Muscle of back (tissue), 11 donors: ENCODE data around the gene CIBAR2. TPM values are rescaled to one million over a fixed set of nuclear protein-coding genes. Genes with fewer than 3 reads are reported as not detected.

Experiments
- DNase-seq, 3 donors: peaks; one replicate each; pipeline versions ENCODE4 v3.0.0 to v3.0.0-alpha.2; 2013
- polyA plus RNA-seq, 10 donors: library from polyadenylated mRNA; unstranded; fragments of 120-200 nt; gene quantifications; one replicate each; pipeline ENCODE4 v1.2.1, GENCODE V29; 2013; ENCODE audit not compliant: insufficient read length in 10 of 10

Gene CIBAR2
- polyA plus RNA-seq, 10 donors = not detected

DNA sequence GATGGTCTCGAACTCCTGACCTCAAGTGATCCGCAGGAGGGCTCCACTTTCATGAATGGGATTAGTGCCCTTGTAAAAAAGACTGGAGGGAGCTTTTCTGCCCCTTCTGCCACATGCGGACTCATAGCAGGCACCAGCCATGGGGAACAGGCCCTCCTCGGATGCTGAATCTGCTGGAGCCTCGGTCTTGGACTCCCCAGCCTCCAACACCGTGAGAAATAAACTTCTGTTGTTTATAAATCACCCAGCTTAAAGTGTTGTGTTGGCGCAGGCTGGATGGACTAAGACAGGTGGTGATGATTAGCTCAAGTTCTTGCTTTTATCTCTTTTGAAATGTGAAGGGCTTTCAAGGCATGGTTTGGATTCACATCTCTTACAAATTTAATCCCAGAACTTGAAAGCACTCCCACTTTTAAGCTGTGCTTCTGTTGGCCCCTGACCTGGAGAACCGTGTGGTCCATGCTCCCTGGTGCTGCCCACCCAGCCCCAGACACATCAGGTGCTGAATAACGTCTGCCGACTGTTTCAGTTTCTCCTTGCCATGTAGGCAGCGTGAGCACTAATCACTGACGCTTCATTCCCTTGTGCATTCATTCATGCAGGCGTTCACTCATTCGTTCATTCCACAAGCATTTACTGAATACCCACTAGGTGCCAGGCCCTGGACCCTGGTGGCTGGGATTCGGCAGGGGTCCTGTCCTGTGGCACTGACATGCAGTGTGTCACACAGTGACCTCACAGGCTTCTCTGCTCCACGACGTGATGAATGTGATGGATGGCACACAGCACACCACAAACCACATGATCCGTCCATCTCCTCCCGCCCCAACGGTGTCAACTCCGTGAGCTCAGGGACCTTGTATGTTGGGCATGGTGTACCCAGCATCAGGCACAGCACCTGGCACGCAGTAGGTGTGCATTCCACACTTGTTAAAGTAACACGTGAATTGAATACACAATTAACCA lies 8.9 kb downstream of the CIBAR2 start:
- no peak for DNase-seq

GRCh38 chr16:85101956-85102630 lies 10.2 kb downstream of the CIBAR2 start:
- no peak for DNase-seq

GRCh38 chr16:85100265-85100664 lies 12.0 kb downstream of the CIBAR2 start:
- DNase-seq = no peak

DNA sequence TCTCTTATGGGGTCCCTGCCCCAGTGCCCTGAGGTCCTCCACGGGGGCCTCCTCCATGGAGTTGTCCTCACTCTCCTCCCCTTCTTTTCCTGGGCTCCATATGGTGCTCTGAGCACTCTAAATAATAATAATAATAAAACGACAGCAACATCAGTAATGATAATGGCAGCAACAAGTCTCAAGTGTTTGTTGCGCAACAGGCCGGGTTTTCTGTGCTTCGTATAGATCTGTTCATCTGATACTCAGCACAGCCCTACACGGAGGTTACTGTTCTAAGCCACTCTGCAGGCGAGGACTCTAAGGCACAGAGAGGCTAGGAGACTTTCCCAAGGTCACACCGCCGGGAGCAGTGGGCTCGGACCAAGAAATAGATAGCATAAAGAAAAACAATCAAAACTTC lies 13.7 kb downstream of the CIBAR2 start:
- DNase-seq = no peak

DNA sequence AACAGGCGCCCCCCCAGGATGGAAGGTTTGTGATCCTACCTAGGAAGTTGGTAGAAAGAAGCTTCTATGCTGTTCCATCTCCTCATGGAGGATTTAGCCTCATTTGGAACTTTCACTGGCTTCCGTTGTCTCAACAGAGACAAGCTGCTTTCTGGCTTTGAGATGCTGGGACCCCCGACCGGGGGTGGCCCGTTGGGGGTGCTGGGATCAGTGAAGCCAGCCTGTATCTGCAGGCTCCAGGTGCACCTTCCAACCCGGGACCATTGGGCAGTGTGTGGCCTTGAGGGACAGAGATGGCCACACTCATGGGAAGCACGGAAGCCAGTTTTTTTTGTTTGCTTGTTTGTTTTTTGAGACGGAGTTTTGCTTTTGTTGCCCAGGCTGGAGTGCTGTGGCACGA lies 15.4 kb downstream of the CIBAR2 start:
- no peak for DNase-seq

- DNase-seq = no peak
Observed at GRCh38 chr16:85094812-85095211, 17.5 kb downstream of the CIBAR2 start.

DNA sequence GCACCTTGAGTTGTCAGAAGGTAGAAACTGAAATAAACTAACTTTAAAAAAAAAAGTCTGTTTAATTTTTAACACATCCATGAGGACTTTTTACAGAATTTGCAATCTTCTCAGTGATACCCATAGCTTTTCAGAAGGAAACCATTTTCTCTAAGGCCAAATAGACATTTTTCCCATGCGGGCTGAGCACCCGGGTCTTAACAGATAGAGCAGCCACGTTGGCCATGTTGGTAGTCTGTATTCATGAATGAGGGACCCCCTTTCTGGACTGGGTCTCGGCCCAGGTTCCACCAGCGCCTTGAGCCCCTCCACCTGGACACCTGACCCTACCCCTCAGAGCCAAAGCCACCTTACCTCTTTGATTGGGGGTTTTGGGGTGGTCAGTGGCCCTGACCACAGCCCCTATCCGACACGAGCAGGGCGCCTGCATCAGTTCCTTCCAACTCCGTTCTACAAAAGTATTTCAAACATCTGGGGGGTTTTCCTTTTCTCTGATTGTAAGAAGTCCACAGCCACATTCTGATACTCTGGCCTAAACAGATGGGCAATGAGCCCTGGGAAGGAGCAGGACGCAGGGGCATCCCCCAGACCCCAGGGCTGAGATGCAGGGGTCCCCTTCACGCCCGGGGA lies 18.0 kb downstream of the CIBAR2 start:
- DNase-seq = no peak

- DNase-seq = no peak
Observed at GRCh38 chr16:85093705-85094104, 18.6 kb downstream of the CIBAR2 start.

DNA sequence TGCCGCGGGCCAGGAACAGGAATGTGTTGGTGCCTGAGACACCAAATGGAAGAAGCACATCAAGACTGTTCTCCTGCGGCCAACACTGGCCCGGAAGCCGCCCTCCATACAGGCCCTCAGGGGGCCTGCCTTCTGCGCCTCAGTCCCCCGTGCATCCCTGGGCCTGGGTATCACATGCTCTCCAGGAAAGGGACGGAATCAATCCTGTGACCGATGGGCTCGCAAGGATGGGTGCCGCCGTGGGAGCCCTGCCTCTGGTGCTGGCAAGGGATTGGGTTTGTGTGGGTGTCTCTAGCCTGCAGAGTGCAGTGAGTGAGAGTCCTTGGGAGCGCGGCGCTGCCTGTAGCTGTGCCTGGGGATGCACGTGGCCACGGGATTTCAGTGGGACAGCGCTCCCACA lies 19.4 kb downstream of the CIBAR2 start:
- DNase-seq = no peak

GRCh38 chr16:85092309-85092708 lies 20.0 kb downstream of the CIBAR2 start:
- no peak for DNase-seq

GRCh38 chr16:85091522-85091910 lies 20.8 kb downstream of the CIBAR2 start:
- no peak for DNase-seq

DNA sequence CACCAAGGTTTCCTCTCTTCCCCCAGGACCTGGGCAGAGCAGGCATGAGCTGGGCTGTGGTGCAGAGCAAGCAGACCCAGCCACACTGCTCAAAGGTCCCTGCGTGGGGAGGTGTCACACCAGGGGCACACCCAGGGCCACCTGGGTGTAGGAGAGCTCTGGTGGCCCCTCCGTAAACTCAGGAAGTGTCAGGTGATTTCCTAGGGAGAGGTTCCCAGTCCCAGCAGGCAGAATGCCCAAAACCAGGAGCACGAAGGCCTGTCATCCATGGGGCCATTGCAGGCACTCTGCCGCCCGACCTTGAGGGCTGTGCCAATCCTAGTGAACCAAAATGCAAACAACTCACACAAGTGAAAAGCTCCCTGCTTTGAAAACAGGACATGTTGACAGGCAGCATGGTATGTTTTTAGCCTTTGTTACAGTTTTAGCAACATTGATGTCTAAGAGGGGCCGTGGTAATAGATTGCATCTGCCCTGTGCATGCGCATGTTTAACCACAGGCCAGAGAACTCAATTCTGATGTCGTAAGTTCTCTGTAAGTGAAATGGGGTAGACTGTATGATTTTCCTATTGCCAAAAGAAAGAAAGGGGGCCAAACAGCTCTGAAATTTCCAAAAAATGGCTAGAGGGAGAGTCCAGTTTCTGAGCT lies 21.3 kb downstream of the CIBAR2 start:
- no peak for DNase-seq

DNA sequence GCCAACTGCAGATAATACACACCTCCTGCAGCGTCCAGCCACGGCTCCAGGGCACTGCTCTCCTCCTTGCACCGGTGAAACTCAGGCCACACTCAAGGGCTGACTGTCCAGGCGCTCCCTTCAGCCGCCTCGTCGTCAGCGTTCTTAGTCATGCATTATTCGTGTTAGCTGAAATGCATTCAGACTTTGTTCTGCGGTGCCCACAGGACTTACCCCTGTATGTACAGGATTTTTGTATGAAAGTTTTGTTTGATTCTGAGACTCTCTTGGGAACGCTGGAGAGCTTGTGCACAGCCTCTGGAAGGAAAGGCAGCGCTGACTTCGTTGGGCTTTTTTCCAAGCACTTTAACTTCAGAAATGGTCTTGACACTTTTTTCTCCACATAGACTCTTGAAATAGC lies 22.1 kb downstream of the CIBAR2 start:
- no peak for DNase-seq

DNA sequence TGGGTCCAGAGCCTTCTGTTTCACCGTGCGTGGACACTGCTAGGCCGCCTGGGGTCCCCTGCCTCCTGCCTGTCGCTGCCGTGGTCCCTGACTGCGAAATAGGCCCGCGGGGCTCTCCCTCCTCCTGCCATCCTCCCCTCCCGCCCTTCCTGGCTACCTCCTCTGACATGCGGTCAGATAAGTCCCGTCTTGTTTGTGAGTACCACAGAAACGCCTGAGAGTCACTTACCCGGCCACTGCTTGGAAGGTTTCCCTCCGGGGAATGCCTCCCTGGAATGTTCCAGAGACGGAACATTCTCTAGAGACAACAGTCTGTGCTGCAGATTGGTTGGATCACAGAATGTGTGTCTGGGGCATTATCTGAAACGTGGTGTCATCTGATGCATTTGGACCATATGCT lies 22.7 kb downstream of the CIBAR2 start:
- DNase-seq = no peak

GRCh38 chr16:85088570-85089199 lies 23.6 kb downstream of the CIBAR2 start:
- no peak for DNase-seq

DNA sequence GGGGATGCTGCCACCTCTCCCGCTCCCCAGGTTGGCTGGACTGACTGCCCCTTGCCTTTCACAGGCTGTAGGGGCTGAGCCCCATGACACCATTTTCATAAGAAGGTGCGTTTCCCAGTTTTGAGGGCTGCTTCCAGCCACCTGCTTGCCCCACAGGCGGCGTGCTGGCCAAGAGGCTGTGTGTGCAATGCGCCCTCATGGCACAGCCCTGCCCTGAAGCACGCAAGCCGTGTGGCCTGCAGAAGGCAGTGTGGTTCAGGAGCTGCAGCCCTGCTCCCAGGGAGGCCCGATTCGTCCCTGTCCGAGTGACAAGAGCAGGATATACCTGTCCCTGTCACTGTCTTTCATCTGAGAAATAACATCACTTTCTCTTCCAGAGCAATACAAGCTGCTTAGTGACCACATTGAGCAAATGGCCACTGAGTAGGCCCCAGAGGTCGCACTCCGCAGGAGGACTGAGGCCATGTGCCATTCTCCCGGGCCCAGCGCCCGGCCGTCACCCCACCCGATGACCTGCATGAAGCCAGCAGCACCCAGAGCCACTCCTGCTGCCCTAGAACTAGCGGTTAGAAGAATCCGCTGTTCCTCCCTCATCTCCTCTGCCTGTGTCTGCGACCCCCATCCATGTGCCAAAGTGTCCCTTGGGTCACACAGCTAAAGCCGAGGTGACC lies 24.2 kb downstream of the CIBAR2 start:
- no peak for DNase-seq

GRCh38 chr16:85086347-85087291 lies 25.7 kb downstream of the CIBAR2 start:
- DNase-seq = peak; percentile 18 to 79 (median 45)

GRCh38 chr16:85085721-85086120 lies 26.6 kb downstream of the CIBAR2 start:
- no peak for DNase-seq

DNA sequence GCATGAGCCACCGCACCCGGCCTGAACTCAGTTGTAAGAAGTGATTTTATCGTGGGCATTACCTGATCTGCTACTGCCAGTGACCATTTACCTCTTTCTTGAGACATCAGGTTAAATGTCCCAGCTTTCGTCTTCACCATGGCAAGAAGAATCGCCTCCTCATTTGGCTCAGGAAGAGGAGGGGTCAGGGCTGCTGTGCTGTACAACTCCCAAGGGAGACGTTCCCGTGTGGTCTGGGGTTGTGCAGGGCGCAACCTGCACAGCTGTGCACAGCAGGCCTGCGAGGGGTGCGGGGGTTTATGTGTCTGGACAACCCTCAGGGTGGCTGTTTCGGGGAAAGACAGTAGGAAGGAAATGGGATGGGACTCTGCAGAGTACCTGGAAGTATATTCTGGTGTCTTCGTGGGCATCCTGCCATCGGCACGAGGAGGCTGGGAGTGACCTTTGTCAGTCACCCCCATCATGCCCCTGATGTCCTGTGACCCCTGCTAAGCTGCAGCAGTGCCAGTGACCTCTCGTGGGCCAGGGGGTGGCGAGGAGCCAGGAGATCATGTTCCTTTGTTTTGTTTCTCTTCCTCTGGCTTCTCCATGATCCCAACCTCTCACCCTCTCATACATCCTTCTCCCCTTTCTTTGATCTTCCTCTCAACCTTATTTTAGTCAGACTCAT lies 27.3 kb downstream of the CIBAR2 start:
- DNase-seq = no peak
